ENCODE results near the gene APOBEC2.

APOBEC2 gene

DNA sequence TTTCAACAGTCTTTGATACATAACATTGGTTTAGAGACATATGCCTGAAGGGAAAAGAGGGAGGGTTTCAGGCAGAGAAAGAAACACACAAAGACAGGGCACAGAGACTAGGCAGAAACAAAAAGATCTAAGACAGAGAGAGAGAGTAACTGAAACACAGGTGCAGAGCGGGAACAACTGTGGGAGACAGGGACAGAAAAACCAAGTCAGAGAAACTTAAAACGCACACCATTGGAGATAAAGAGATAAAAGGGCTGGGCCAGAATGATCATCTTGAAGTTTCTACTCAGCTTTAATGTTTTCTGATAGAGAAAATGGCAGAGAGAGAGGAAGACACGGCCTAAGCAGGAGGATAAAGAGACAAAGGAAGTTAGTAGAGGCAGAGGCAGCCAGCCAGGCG is 25.8 kb upstream of the APOBEC2 start:
- Histone ChIP-seq H2AFZ (ENCODE audit: low read depth) (peak overlapping the region; percentile 98), H3K79me2 (ENCODE audit: insufficient read depth, low read depth) (no peaks in the 10 kb centered on the region), H3K4me2 (peak overlapping the region; percentile 67), H3K27me3 (ENCODE audit: insufficient read depth, low read depth) (no peaks in the 10 kb centered on the region), H3K4me1 (ENCODE audit: low read depth, poor library complexity, severe bottlenecking) (peaks cover 8% of the 10 kb centered on the region), H4K20me1 (ENCODE audit: insufficient read depth) (no peaks in the 10 kb centered on the region), H3K36me3 (ENCODE audit: insufficient read depth) (no peaks in the 10 kb centered on the region), H3K27ac (peak overlapping the region; percentile 63), H3K9ac (peak overlapping the region; percentile 67; the same call in 1 of the 2 replicates), H3K4me3 (IDR thresholded peaks at IDR 0.05; ENCODE audit: insufficient read depth, low read depth, low read length) (no peak overlapping the region)
- TF ChIP-seq CTCF (conservative IDR thresholded peaks at IDR 0.05; ENCODE audit: low read depth, low read length) = no peak

DNA sequence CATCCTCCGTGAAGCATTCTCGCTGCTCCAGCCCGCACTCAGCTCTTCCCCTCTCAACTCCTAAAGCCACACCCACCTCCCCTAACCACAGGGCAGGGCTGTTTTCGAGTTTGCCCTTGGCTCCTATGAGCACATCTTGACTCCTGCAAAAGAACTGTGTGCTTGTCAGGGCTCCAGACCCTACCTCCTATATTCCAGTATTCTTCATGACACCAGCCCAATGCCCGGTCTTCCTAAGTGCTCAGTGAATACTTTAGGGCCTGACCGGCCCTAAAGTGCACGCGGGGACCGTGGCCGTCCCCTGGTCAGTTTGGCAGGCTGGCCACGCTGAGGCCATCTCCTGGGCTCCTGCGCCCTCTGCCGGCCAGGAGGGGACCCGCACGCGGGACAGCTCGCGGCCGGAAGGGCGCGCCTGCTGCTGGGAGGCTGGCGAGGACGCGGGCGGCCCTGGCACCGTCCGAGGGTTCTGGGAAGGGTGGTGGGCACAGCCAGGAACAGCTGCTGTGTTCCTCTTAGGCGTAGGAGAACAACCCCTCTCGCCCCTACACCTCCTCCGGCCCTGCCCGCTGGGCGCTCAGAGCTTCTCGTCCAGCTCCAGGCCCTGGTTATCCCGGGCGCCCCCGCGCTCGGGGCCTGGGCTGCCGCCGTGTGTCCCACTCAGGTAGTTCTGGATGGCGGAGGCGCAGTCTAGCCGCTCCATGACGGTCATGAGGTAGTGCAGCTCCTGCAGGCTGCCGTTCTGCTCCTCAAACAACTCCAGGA is 25.0 kb upstream of the APOBEC2 start:
- H3K36me3 ChIP-seq (ENCODE audit: insufficient read depth) = no peaks in the 10 kb centered on the region
- H3K79me2 ChIP-seq (ENCODE audit: insufficient read depth, low read depth) = no peaks in the 10 kb centered on the region
- H4K20me1 ChIP-seq (ENCODE audit: insufficient read depth) = no peaks in the 10 kb centered on the region
- peaks cover 8% of the 10 kb centered on the region for H3K4me1 ChIP-seq (ENCODE audit: low read depth, poor library complexity, severe bottlenecking)
- peak overlapping the region; percentile 63; the same call in 1 of the 2 replicates for H3K27ac ChIP-seq
- TF ChIP-seq CTCF (conservative IDR thresholded peaks at IDR 0.05; ENCODE audit: low read depth, low read length) = peak; percentile 93
- H3K9ac ChIP-seq = peak overlapping the region; percentile 67
- H3K4me3 ChIP-seq (IDR thresholded peaks at IDR 0.05; ENCODE audit: insufficient read depth, low read depth, low read length) = no peak overlapping the region
- H3K4me2 ChIP-seq = peak overlapping the region; percentile 67
- H3K27me3 ChIP-seq (ENCODE audit: insufficient read depth, low read depth) = no peaks in the 10 kb centered on the region
- peak overlapping the region; percentile 98 for H2AFZ ChIP-seq (ENCODE audit: low read depth)

- peak overlapping the region; percentile 67 for H3K9ac ChIP-seq
- H3K27ac ChIP-seq = peak overlapping the region; percentile 63; the same call in 1 of the 2 replicates
- no peak overlapping the region for H3K4me3 ChIP-seq (IDR thresholded peaks at IDR 0.05; ENCODE audit: insufficient read depth, low read depth, low read length)
Measured at GRCh38 chr6:41028561-41029412, 24.2 kb upstream of the APOBEC2 start.

GRCh38 chr6:41032830-41033229 is 20.2 kb upstream of the APOBEC2 start:
- Histone ChIP-seq H3K79me2 (ENCODE audit: insufficient read depth, low read depth) (no peaks in the 10 kb centered on the region), H3K27me3 (ENCODE audit: insufficient read depth, low read depth) (no peaks in the 10 kb centered on the region), H2AFZ (ENCODE audit: low read depth) (no peak overlapping the region), H4K20me1 (ENCODE audit: insufficient read depth) (no peaks in the 10 kb centered on the region), H3K4me1 (ENCODE audit: low read depth, poor library complexity, severe bottlenecking) (no peaks in the 10 kb centered on the region), H3K36me3 (ENCODE audit: insufficient read depth) (no peaks in the 10 kb centered on the region), H3K9ac (no peak overlapping the region), H3K27ac (no peak overlapping the region), H3K4me2 (no peak overlapping the region), H3K4me3 (IDR thresholded peaks at IDR 0.05; ENCODE audit: insufficient read depth, low read depth, low read length) (no peak overlapping the region)
- TF ChIP-seq CTCF (conservative IDR thresholded peaks at IDR 0.05; ENCODE audit: low read depth, low read length) = no peak

More at GRCh38 chr6:41028561-41029412, 24.2 kb upstream of the APOBEC2 start:
- peak overlapping the region; percentile 98 for H2AFZ ChIP-seq (ENCODE audit: low read depth)
- H3K4me1 ChIP-seq (ENCODE audit: low read depth, poor library complexity, severe bottlenecking) = peaks cover 8% of the 10 kb centered on the region
- no peaks in the 10 kb centered on the region for H3K36me3 ChIP-seq (ENCODE audit: insufficient read depth)
- H3K4me2 ChIP-seq = peak overlapping the region; percentile 67; the same call in 1 of the 2 replicates
- no peak for TF ChIP-seq CTCF (conservative IDR thresholded peaks at IDR 0.05; ENCODE audit: low read depth, low read length)
- H3K79me2 ChIP-seq (ENCODE audit: insufficient read depth, low read depth) = no peaks in the 10 kb centered on the region
- H4K20me1 ChIP-seq (ENCODE audit: insufficient read depth) = no peaks in the 10 kb centered on the region
- H3K27me3 ChIP-seq (ENCODE audit: insufficient read depth, low read depth) = no peaks in the 10 kb centered on the region
